Sciatic nerve (tissue), 2 donors: ENCODE results near the gene ACAD9. TPM values are rescaled to one million over a fixed set of nuclear protein-coding genes. Genes with fewer than 3 reads are reported as not detected.

Experiments
- ATAC-seq: fragments of 200-7000 bp; cut with Tn5 transposase; one replicate; pipeline ENCODE4 v1.9.1; 2020; ENCODE audit warnings: mild to moderate bottlenecking, moderate library complexity
- DNase-seq: peaks from one replicate; pipeline ENCODE4 v3.0.0-alpha.2; 2020; ENCODE audit warnings: low spot score
- intact Hi-C: fragments of 100-400 bp; cut with DNase I; formaldehyde crosslinking; loops from one replicate; pipeline ENCODE4 v1.14.2; 2022
- total RNA-seq: library from RNA; stranded (reverse); fragmentation: NEBNext Ultra II Directional; extraction: Animal tissue kit (Norgen Biotek cat#: 25700); gene quantifications from one replicate; pipeline ENCODE4 v1.2.1, GENCODE V29; 2021
- donor health status: DM: no; HTN: no; CAD: no.
- donor health status: DM: no; HTN: no; CAD: no.

Gene ACAD9
- total RNA-seq, 1 donor from 2014 or later: 54.0 TPM

DNA sequence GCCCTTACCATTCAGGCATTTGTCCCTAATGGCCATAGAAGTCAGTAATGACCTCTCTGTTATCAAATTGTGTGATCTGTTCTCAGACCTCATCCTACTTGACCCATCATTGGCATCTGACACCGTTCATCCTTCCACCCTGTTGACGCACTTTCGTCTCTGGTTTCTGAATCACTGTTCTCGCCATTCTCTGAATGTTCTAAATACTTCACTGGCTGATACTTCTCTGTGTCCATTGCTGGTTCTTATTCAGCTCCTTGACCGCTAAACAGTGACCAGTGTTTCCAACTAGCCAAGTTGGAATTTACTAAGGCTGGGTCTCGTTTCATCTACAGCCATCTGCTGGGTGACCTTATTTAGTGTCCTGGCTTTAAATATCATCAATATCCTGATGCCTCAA, 2.2 kb downstream of the ACAD9 start:
- ATAC-seq: no peak
- intact Hi-C loops: no loop called here
- no peak for DNase-seq

DNA sequence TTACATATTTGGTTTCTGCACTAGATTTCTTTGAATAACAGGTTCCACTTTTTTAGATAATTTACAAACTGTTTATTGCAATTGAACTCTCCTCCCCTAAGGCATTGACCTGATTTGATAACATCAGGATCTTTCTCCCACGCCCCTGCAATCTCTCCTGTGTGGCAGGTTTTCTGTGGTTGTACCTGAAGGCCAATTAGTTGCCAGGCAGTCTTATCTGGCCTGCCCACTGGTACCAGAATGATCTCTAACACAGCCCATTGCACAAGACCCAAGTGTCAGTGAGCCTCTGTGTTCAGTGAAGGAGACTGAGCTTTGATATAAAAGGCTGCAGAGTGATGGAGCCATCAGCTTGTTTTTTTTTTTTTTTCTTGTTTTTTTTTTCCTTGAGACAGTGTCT, 3.3 kb downstream of the ACAD9 start:
- ATAC-seq (no peak), DNase-seq (no peak)
- intact Hi-C loops: no loop called here

DNA sequence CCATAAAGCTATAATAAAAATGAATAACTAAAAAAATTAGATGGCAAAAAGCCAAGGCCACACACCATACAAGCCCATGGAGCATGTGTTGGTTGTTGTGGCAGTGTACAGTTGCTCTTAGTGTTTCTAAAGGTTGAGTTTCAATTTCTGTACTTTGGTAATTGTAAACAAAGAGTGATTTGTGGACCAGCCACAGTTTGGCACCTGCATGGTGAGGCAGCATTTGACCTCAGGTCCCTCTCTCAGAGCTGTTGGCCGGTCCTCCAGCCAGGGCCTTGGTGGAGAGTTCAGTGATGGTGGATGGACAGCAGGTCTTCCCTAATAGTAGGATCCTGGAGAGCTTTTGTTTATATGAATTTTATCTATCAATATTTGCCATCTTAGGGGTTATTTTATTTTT, 5.6 kb downstream of the ACAD9 start:
- DNase-seq (no peak), ATAC-seq (no peak)
- intact Hi-C loops: no loop called here

GRCh38 chr3:128889139-128889894, 9.9 kb downstream of the ACAD9 start:
- no peak for ATAC-seq
- intact Hi-C loops: no loop called here
- DNase-seq: no peak

- no peak for DNase-seq
- no peak for ATAC-seq
Observed at GRCh38 chr3:128895843-128896697, 16.6 kb downstream of the ACAD9 start.

DNA sequence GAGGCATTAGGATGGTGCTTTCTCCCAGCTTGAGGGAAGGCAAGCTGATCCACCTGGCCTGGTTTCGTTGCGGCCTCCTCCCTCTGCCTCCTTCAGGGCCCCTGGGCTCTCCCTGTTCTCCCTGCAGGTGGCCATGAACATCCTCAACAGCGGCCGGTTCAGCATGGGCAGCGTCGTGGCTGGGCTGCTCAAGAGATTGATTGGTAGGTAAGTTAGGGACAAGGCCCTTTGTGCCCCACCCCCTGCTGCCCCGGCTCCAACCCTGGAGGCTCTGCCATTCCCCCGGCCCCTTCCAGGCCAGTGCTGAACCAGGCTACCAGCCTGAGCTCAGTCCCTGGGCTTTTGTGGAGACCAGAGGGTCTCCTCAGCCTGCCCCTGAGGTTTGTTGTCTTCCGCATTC, 23.0 kb downstream of the ACAD9 start:
- ATAC-seq (no peak), DNase-seq (peak; percentile 51)
- intact Hi-C loops: no loop called here

More at GRCh38 chr3:128895843-128896697, 16.6 kb downstream of the ACAD9 start:
- intact Hi-C loops: no loop called here

GRCh38 chr3:128903501-128903900, 24.1 kb downstream of the ACAD9 start:
- intact Hi-C loops: no loop called here
- ATAC-seq (no peak), DNase-seq (peak; percentile 42)

DNA sequence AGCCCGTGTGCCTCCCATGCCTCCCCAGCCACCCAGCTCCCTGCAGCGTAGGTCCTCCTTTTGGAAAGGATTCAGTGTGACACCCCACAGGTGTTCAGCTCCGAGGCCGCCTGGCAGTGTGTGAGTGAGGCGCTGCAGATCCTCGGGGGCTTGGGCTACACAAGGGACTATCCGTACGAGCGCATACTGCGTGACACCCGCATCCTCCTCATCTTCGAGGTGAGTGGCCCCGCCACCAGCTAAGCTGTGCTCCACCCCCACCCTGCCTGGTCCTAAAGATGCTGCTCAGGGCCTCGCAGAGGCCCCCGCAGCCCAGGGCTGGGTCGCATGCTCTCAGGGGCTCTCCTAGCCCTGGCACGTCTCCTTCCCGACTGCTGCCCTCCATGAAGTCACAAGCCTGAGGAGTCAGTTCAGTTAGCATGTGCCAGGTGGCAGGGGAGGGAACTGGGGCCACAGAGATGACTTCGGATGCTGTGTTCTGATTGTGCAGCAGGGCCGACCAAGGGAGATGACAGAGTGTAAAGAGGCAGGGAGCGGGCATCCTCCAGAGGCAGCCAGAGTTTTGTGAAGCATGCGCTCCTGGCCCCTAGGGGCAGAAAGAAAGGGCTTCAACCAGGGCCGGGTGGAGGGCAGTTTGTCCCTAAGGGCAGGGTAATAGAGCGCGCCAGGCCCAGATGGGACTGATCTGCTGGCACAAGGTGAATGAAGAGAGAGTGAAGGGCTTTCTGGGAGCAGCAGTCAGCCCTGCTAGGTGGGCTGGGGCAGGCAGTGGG, 26.8 kb downstream of the ACAD9 start:
- DNase-seq (peak; percentile 39), ATAC-seq (no peak)
- intact Hi-C loops: no loop called here

DNA sequence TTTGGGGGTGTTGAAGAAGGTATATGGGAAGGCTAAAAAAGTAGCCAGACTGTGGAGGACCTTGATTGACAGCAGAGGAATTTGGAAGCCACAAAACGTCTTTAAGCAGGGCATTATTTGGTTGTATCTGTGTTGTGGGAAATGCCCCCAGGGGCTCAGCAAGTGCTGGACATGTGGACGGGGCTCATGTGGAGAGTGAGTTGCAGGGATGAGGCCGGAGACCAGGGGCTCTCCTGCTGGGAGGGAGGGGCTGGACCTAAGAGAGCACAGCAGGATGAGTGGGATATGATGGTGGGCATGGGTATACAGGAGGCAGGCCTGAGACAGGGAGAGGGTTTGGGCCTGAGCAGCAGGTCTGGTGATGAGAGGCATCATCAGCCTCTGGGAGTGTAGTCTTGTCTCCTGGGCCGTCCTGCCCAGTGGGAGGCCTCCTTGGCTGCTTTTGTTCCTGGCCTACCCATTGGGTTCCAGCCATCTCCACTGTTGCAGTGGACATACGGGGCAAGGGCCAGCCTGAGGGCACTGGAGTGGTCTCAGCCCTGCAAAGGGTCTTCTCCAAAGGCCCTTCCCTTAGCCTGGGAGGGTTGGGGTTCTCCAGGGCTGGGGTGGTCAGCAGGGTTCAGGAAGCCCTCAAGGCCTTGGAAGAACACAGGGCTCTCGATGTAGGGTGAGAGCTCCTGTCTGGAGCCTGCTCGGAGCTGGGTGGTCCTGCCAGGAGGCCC, 27.5 kb downstream of the ACAD9 start:
- ATAC-seq (no peak), DNase-seq (peak; percentile 38)
- intact Hi-C loops: no loop called here

DNA sequence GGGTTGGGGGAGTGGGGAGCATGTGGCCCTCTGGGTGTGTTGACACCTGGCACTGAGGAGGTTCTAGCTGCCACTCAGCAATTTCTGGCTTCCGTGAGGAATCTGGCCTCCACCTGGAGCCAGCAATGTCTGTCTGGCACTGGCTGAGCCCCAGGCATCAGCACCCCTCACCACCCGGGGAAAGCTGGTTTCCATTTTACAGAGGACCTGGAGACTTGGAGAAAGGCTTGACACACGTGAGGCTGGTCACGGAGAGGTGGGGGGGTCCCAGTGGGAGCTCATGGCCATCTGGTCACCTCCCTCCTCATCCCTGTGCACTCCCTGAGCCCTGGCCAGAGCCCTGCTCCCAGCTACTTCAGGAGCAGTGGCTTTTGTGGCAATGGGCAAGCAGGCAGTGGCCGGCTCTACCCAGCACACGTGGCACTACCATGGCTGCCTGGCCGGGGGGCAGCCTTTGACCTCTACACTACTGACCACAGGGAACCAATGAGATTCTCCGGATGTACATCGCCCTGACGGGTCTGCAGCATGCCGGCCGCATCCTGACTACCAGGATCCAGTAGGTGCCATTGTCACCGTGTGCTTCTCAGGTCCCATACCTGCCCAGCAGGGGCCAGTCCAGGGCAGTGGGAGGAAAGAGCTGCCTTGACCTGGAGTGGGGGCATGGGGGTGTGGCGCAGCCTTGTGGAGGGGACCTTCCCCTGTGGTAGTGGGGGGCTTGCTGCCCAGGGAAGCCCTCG, 28.5 kb downstream of the ACAD9 start:
- DNase-seq (peak; percentile 35), ATAC-seq (no peak)
- intact Hi-C loops: no loop called here

DNA sequence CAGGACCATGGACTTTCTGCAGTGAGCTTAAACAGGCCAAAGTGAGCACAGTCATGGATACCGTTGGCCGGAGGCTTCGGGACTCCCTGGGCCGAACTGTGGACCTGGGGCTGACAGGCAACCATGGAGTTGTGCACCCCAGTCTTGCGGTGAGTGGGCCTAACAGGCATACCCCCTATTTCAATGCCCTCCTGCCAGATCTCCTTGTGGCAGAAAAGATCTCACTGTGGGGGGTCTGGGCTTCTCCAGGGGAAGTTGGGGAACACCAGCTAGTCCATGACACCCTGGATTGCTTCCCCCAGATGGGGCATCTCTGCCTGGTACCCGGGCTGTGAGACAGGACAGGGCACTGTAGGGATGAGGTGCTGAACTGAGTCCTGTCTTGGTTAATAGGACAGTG, 29.5 kb downstream of the ACAD9 start:
- ATAC-seq: no peak
- intact Hi-C loops: no loop called here
- DNase-seq: no peak

DNA sequence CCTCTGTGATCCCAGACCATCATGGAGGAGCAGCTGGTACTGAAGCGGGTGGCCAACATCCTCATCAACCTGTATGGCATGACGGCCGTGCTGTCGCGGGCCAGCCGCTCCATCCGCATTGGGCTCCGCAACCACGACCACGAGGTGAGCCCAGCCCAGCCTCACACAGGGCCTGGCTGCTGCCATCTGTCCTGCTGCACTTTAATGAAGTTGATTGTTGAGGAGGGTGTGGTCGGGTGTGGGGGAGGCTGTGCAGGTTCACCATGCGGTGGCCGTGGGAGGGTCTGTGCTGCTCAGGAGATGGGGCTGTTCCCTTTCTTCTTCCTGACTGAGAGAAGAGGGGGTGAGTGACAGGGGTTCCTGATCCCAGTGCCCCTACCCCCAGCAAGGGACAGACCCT, 30.6 kb downstream of the ACAD9 start:
- DNase-seq (peak; percentile 49), ATAC-seq (no peak)
- intact Hi-C loops: no loop called here

- ATAC-seq (no peak), DNase-seq (peak; percentile 35)
- intact Hi-C loops: no loop called here
Observed at GRCh38 chr3:128911911-128912310, 32.5 kb downstream of the ACAD9 start.

DNA sequence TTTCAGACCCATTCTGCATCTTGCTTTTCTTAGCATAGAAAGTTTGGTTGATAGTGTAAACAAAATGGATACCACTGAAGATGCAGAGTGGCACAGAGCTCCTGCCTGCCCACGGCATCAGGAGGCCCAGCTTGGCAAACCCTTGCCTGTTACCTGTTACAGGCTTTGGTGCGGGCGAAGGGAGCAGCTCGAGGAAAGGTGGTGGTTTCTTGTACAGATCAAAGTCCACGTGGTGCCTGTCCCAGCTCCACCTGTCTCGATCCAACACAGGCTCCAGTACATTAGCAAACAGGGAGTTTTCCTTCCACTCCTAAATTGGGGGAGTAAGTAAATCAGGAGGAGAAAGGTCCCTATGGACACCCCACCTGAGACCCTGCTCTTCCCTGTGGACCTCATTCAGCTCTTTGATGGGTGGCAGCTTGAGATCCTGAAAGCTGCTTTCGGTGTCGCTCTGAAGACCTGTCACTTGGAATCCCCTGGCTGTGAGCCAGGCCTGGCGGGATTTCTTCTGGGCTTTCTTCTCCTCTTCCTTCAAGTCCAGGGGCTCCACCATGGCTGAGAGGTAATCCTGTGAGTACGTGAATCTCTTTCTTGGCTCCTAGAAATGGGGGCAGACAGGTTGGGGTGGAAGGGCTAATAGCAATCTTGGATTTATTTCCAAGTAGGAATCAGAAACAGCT, 35.7 kb downstream of the ACAD9 start:
- ATAC-seq (no peak), DNase-seq (peak; percentile 45)
- intact Hi-C loops: no loop called here

DNA sequence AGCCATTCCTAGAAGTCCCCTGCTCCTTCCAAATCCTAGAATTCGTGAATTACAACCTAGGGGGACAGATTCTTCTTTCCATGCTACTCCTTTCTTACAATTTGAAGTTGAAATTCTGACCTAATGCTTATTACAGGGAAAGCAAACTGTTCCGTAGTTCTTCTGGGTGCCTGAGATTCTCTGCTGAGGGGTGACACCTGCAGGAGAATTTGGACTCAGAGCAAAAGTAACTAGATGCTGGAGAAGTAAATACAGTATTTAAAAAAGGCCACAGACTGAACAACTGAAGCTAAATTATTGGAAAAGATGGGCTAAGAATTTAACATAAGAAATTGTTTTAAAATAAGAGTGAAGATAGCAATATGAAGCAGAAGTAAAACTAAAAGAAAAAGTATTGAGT, 37.9 kb downstream of the ACAD9 start:
- intact Hi-C loops: no loop called here
- ATAC-seq: no peak
- DNase-seq: peak; percentile 10

DNA sequence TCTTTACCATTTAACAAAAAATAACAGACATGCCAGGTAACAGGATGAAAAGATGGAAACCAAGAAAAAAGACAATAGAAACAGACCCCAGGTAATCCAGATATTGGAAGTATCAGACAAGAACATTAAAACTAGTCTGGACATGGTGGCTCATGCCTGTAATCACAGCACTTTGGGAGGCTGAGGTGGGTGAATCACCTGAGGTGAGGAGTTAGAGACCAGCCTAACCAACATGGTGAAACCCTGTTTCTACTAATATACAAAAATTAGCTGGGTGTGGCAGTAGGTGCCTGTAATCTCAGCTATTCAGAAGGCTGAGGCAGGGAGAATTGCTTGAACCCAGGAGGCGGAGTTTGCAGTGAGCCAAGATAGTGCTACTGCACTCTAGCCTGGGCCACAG, 40.6 kb downstream of the ACAD9 start:
- intact Hi-C loops: no loop called here
- peak; percentile 2 for DNase-seq
- ATAC-seq: no peak

GRCh38 chr3:128922804-128923459, 43.5 kb downstream of the ACAD9 start:
- DNase-seq (peak; percentile 35), ATAC-seq (no peak)
- intact Hi-C loops: no loop called here
